HEK293T (cell line): ENCODE results near the gene NPHP4.

Experiments used
- BHLHE40 ChIP-seq: fragments of 450-650 bp; IDR thresholded peaks from 2 replicates; pipeline ENCODE4 v1.6.1; 2016; ENCODE audit warnings: mild to moderate bottlenecking, moderate library complexity, borderline replicate concordance
- ELF4 ChIP-seq: fragments of 450-650 bp; IDR thresholded peaks from 2 replicates; pipeline ENCODE4 v1.6.1; 2017; ENCODE audit warnings: antibody characterized with exemption
- FOXA1 ChIP-seq: fragments of 450-650 bp; IDR thresholded peaks from 2 replicates; pipeline ENCODE4 v1.6.1; 2016; ENCODE audit warnings: mild to moderate bottlenecking
- FOXK2 ChIP-seq: fragments of 450-650 bp; IDR thresholded peaks from 2 replicates; pipeline ENCODE4 v1.6.1; 2016; ENCODE audit warnings: mild to moderate bottlenecking
- FOXM1 ChIP-seq: fragments of 450-650 bp; IDR thresholded peaks from 2 replicates; pipeline ENCODE4 v1.6.1; 2017; ENCODE audit warnings: mild to moderate bottlenecking, borderline replicate concordance
- LEF1 ChIP-seq: fragments of 450-650 bp; IDR thresholded peaks from 2 replicates; pipeline ENCODE4 v1.6.1; 2017; ENCODE audit warnings: mild to moderate bottlenecking, borderline replicate concordance
- NFRKB ChIP-seq: fragments of 450-650 bp; IDR thresholded peaks from 2 replicates; pipeline ENCODE4 v1.6.1; 2016; ENCODE audit warnings: mild to moderate bottlenecking, moderate library complexity
- SP1 ChIP-seq: fragments of 450-650 bp; IDR thresholded peaks from 2 replicates; pipeline ENCODE4 v1.6.1; 2017
- SUZ12 ChIP-seq: fragments of 450-650 bp; IDR thresholded peaks from 2 replicates; pipeline ENCODE4 v1.6.1; 2016; ENCODE audit warnings: mild to moderate bottlenecking
- TARDBP ChIP-seq: fragments of 450-650 bp; IDR thresholded peaks from 2 replicates; pipeline ENCODE4 v1.6.1; 2016

DNA sequence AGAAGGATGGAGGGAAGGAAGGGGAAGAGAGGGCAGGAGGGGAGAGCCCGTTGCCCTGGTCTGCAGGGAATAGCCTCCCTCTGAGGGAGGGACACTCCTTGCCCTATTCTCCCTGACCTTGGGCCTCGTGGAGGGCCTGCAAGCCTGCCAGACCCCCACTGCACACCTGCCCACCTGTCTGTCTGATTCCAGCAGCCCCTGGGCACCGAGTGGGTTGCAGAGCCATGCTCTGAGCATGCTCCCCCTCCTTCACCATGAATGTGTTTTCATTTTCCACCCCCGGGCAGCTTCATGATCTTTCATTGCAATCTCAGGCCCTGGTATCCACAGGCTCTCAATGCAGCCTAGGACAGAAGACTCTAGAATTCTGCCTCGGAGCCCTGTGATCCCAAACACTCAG is 5.1 kb upstream of the NPHP4 start:
- TF ChIP-seq SP1 (no peak), SUZ12 (no peak), TARDBP (no peak), NFRKB (no peak), BHLHE40 (no peak), FOXM1 (no peak), ELF4 (no peak), FOXK2 (no peak), FOXA1 (no peak), LEF1 (no peak)
